ENCODE results near the gene DNAH17.

- no peak for TF ChIP-seq POLR2A (IDR thresholded peaks at IDR 0.05; ENCODE audit: low read depth, low read length)
- no peak for TF ChIP-seq POLR2AphosphoS5 (IDR thresholded peaks at IDR 0.05; ENCODE audit: low read depth, low read length)
- no peak for TF ChIP-seq TAF1 (IDR thresholded peaks at IDR 0.05; ENCODE audit: borderline replicate concordance, low read depth, low read length)
Measured at GRCh38 chr17:78541488-78542206, 35.5 kb downstream of the DNAH17 start.

Measured in GM12892 (cell line).